HG02642 (cell line): ENCODE measurements around the gene TMEM97.
"Not testable (repeated sequence)": the region's sequence is repeated elsewhere in the genome, so short reads cannot be mapped to it uniquely, and the experiment has no call there.

Source experiments
- ATAC-seq: cut with Tn5 transposase; IDR thresholded peaks from one replicate; pipeline ENCODE4 v1.9.1; 2021; ENCODE audit warnings: mild to moderate bottlenecking; ENCODE audit not compliant: unreplicated experiment, poor library complexity

TMEM97 gene

DNA sequence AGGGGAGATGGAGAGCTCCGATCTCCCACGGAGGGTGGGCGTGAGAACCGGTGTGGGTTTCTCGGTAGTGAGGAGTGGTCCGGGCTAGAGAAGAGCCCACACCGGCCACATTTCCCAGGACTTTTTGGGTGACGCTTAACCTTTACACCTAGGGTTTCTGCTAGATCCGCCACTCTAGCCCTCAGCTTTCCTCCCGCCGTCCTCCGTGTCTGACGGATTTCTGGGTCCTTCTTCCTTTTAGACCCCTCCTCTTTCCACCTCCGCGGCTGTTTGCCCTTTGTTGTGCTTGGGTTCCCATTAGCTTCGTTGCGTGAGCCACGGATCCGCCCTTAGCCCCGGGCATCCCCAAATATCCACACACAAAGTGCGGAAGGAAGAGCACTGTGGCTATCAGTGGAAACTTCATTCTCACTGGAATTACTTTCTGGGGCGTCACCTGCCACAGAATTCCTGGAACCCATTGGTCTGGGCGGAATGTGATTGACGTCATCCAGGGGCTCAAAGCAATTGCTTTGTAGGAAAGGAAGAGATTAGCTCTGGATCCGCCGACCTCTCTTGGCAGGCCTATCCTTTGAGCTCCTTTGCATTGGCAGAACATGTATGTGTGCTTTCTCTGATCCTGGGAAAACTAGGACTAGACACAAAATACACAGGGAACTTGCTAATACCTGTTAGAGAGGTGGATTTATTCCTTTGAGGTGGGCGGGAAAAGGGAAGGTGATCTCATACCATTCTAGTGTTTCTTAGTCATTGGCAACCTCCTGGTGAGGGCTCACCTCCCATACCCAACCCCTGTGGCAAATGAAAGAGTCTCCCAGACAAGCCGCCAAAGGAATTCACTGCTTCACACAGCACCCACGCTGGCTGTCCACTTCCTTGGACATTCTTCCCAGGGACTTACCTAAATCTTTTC is 17.2 kb downstream of the TMEM97 start:
- ATAC-seq: no peak

DNA sequence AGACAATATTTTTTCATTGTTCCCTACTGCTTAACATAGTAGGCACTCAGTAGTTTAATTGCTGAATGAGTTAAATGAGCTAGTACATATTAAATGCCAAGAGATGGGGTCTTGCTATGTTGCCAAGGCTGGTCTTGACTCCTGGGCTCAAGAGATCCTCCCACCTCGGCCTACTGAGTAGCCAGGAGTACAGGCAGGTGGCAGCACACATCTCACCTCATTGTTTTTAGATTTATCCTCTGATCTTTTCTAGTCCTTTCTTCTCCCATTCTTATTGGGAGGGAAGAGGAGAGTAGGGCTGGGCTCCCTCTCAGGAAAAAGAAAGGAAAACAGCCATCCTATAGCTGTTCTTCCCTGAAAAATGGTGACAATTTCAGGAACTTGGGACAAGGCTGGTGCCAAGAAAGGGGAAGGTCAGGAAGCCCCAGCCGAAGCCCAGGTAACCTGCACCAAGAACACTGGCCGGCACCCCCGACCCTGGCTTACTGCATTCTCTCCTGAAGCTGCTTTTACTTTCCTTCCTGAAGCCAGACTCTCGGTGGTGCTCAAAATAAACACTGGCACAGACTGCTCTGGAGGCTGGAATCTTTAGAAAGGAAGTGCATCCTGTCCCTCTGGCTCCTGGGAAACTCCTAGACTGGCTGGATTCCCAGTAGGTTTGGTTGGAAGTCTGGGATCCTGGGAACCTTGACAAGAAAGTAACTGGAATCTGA is 19.2 kb downstream of the TMEM97 start:
- no peak for ATAC-seq

DNA sequence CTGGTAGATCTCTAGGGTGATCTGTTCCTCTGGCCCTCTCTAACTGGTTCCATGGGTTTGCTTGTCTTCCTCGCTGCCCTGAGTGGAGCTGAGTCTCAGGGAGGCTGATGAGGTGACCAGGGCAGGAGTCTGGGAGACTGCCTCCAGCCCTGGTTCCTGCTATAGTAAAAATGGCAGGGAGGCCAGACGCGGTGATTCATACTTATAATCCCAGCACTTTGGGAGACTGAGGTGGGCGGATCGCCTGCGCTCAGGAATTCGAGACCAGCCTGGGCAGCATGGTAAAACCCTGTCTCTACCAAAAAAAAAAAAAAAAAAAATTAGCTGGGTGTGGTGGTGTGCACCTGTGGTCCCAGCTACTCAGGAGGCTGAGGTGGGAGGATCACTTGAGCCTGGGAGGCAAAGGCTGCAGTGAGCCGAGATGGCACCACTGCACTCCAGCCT is 19.8 kb downstream of the TMEM97 start:
- not testable (repeated sequence) for ATAC-seq

DNA sequence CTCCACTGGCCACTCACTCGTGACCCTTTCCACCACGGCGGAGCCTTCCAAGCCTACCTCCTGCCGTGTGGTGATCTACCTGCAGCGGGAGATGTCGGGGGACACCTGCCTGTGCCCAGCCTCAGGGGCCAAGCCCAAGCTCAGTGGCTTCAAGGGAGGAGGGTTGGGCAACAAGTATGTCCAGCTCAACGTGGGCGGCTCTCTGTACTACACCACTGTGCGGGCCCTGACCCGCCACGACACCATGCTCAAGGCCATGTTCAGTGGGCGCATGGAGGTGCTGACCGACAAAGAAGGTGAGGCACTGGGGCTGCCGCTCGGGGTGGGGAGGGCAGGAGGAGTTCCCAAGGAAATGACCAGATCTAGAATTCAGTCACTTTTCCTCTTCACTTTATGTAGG is 20.4 kb downstream of the TMEM97 start:
- ATAC-seq: no peak

DNA sequence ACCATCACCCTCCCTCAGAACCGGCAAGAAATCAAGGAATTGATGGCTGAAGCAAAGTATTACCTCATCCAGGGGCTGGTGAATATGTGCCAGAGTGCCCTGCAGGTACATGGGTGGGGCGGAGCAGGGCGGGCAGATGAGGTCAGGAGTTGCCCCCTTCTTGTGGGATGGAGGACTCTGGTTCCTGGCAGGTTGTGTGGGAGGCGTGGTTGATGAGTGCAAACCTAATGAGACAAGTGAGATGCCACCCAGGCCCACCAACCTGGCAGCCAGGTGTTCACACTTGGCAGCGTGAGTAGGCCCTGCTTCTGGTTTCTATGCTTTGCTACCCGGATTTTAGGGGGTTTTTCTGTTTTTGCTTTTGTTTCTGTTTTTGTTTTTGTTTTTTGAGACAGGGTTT is 21.4 kb downstream of the TMEM97 start:
- no peak for ATAC-seq

DNA sequence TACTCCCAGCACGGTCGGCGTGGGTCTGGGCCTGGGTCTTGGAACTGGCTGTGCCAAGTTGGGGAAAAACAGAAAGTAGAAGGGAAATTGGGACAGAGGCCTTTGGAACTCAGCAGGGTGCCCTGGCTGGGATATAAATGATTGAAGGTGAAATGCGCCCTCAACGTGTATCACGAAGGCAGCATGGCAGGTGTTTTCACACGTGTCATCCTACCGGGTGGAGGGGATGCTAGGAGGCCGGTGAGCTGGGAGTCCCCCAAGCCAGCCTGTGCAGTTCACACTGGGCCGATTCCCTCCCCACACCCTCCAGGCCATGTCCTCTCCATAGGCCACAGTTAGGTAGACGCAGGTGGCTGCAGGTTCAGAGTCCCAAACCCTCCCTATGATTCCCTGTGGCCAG is 22.5 kb downstream of the TMEM97 start:
- no peak for ATAC-seq

DNA sequence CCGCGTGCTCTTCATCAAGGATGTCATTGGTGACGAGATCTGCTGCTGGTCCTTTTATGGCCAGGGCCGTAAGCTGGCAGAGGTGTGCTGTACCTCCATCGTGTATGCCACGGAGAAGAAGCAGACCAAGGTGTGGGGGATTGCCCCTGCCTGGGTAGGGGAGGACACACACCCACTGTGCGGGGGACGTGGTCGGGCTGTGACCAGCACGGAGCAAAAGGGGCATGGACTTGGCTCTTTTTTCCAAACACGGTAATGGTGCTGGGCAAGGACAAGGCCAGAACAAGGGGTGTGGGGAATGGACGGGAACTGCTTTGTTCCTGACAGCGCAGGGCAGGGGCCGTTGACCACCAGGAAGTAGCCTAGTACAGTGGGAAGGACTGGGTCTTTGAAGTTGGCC is 23.3 kb downstream of the TMEM97 start:
- no peak for ATAC-seq

DNA sequence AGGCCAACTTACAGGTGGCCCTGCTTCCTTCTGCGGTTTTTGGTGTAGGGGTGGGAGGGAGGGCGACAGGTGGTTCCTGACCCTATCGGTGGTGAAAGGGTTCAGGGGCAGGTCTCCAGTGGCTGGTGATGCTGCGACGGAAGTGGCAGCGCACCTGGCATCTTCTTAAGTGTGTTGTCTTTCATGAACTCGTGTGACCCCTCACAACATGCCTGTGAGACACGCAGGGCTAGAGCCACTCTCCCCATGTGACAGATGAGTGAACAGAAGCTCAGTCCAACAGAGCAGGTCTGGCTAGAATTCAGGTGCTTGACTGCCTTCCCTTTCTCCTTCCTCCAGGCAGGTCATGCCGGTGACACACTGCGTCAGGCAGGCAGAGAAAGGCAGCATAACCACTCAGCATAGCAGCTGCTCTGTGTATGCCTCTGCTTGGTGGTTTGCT is 24.5 kb downstream of the TMEM97 start:
- no peak for ATAC-seq

DNA sequence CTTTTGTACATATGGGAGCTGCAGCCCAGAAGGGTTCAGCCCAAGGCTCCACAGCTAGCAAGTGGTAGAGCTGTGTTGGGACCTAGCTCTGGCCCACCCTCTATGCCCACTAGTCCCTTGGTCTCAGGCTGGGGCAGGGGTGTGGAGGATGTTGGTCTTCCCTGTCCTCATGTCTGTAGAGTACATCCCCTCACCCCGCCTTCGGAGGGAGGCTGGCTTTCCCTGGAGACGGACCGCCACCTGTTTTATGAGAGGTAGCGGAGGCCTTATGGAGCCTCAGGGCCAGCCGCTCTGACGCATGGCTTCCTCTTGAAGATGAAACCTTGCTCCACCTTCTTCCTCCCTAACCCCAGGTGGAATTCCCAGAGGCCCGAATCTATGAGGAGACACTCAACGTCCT is 25.0 kb downstream of the TMEM97 start:
- ATAC-seq: no peak

DNA sequence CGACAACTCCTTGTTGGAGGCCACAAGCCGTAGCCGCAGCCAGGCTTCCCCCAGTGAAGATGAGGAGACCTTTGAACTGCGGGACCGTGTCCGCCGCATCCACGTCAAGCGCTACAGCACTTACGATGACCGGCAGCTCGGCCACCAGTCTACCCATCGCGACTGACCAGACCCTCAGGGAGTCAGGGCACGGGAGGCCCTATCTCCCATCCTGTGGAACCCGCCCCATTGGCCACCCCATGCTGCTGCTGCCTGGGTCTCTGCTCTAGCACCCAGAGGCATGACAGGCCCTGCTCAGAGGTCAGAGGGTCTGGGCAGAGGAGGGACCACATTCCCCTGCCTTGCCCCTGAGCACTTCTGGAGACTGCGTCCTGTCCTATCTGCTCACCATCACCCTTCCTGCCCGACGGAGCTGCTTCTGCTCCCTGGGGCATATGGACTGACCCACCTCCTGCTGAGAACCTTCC is 25.5 kb downstream of the TMEM97 start:
- ATAC-seq: no peak

DNA sequence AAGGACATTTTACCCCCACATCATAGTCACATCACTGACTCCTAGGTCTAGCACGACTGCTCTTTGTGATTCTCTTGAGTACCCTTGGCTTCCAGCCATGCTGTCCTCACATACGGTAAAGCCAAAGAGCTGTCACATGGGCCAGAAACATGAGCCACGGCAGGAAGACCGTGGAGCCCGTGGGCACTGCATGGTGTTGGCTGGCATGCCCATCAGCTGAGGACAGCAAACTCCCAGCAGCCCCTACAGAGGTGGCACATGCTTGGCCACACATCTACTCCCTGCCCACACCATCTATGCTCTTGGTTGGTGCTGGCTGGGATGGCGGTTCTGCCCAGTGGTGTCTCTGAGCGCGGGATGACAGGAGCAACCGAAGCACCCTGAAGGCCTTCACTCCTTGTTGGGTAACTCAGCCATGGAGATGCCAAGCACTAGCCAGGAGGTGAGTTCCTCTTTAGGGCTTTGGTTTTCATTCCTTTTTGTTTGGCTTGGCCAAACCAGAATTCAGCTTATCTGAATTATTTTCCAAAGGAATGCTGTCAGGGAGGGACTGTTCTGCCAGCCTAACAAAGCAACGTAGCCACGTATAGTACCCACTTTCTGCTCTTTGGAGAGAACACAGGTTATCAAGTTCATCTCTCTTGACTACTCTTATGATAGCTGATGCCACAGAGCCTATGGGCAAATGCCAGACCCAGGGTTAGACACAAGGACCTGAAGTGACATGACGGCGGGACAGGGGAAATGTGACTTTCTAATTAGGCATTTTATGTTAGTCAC is 26.6 kb downstream of the TMEM97 start:
- ATAC-seq: no peak

DNA sequence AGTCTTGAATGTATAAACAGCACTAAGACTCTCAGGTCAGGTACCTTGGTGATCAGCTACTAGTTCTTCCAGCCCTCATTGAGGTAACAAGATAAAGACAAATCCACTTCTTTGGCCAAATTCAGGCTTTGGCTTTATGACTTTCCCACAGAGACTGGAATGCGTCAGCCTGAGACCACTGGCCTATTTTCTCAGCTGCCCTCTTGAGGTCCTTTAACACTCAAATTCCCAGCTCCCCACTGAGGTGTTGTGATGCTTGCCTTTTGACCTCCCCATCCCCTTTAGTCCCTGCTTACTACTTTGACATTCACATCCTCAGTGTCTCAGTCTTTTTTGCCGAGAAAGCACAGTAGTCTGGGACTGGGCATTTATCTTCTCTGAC is 27.2 kb downstream of the TMEM97 start:
- no peak for ATAC-seq

DNA sequence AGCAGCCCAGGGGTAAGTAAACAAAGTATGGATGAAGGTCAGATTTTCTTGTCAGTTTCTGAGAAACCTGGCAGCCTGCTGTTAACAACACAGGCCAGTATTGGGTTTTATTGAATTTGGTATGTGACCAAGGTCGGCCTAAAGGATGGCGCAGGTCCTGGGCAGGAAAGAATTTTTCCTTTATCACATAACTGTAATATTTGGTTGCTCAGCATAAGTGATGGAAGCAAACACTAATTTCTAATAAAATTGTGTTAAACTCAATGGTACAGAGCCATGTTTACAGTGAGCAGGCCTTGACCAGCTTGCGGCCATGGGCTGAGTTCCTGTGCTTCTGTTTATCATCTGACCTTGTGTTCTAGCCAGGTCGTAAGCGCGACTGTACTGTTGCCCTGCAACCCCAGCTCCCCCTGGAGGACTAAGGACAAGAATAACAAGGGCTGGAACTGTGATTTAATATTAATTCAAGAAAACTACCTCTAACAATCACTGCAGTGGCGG is 27.8 kb downstream of the TMEM97 start:
- no peak for ATAC-seq

DNA sequence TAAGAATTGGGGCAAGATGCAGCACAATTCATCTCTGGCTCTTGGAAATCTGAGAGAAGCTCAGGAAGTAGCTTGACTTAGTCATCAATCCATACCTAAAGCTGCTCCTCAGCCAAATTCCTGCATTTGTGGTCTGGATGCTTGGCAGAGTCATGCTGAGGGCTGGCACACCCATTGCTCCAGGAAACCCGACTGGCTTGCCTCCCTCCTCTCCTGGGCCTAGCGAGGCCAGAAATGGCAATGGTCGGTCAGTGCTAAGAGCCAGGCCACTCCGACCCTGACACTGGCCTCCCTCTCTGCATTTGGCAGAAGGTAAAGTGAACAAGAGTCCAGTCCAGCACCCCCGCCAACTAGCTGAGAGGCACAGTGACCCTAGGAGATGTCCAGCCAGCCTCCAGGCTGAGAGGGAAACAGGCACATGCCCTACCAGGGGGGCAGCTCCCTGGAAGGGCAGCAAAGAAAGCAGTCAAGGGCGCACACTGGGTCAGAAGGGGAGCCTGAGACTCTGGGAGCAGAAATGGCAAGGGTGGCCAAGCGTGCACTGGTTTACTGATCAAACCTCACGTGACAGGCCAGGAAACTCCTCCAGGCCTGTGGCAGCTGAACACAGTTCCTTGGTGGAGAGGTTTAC is 28.4 kb downstream of the TMEM97 start:
- ATAC-seq: no peak

DNA sequence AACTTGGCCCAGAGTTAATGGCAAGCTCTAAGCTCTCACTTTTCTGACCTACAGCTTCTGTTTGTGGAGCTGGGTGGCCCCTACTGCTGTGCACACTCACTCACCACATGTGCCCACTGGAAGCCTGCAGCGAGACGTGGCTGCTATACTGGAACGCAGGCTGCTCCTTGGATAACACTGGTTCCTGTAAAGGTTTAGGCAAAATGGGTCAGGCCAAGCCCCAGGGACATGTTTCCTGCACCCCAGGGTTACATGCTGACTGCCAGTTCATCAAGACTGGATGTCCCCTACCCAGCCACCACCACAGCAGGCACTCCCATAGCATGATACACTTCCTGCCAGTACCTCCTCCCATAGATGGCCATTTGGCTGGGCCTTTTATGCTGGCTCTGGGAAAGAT is 30.0 kb downstream of the TMEM97 start:
- no peak for ATAC-seq

DNA sequence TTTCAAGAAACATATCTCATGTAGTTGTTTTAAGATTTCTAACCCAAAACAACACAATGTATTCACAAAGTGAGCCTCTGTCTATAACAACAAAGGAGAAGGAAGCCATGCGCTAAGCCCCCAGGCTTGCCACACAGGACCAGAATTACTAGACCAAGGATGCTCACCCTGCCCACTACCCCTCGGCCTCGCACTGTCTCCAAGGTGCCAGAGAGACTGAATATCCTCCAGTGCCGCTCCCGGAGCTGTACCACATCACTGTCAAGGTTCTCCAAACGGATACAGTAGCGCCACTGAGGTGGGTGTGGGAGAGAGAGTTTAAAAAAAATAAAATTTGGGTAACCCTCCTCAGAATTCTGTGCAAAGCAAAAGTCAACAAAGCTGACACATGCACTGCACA is 31.3 kb downstream of the TMEM97 start:
- no peak for ATAC-seq

DNA sequence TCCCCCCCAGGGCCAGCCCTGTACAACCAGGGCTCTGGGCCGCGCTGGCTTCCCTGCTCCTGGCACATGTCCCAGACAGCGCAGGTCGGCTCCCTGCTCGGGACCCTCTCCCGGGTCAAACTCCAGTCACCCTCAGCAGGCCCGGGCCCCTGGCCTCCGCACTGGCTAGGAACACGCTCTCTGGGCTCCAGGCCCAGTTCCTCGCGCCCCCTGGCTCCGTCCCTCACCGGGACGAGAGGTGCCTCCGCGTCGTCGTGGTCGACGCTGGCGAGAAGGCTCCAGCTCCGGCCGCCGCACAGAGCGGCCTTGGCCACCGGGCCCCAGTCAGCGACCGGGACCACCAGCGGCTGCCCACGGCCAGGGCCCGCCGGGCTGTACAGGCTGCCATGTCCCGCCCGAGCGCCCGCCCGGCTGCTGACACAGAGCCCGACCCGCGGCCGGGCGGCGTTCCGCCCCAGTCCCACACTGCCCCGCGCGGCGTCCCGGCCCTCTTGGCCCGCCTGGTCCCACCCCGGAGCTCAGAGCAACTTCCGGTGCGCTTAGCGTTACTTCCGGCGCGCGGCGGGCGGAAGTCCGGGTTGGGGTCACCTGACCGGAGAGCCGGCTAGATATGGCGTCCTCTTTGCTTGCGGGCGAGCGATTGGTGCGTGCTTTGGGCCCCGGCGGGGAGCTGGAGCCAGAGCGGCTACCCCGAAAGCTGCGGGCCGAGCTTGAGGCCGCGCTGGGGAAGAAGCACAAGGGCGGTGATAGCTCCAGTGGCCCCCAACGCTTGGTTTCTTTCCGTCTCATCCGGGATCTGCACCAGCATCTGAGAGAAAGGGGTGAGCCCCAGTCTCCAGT is 38.3 kb downstream of the TMEM97 start, which contains the start of gene POLDIP2:
Gene POLDIP2, minus strand, starts transcription at position 467 of the 840 bp plus-strand sequence. Its CDS starts 79 bp downstream, at position 388.
- ATAC-seq: peak; percentile 97

DNA sequence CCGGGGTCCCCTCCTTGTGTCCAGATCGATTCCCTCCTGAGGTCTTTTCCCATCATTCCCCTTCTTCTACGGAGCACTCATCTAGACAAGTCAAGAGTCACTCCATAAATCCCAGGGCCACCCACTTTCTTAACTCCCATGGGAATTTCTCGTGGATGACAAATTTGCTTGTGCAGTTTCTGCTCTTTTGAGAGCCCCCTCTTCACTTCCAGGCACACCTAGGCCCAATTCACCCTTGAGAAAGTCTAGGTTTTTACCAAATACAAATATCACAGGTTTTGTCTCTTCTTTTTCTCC is 38.8 kb downstream of the TMEM97 start:
- ATAC-seq: no peak

DNA sequence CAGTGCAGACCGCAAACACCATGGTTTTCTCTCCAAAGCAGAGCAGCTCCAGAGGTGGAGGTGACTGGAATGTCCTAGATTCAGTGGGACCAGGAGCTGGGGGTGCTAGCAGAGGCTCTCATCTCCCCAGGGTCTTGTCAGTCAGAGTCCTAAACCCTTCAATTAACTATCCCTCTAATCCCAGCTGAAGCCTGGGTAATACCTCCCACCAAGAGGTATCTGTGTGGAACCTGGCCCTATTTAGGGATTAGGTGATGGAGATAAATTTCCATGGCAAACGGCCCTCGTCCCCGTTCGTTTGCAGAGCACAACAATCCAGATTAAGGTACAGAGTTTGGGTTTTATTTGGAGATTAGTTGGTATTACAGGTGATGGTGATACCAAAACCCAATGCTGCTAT is 44.2 kb downstream of the TMEM97 start:
- ATAC-seq: no peak
